NT2/D1 (cell line): ENCODE results near the gene ICA1.

ENCODE experiments used
- SUZ12 ChIP-seq: IDR thresholded peaks from 2 replicates; pipeline ENCODE4 v1.6.1; 2011; ENCODE audit not compliant: insufficient read length, insufficient read depth; ENCODE audit errors: extremely low read depth
- YY1 ChIP-seq: IDR thresholded peaks from 2 replicates; pipeline ENCODE4 v1.6.1; 2011; ENCODE audit not compliant: insufficient read length, insufficient read depth
- ZNF274 ChIP-seq: IDR thresholded peaks from 2 replicates; pipeline ENCODE4 v1.6.1; 2011; ENCODE audit warnings: mild to moderate bottlenecking, low read depth, low read length

DNA sequence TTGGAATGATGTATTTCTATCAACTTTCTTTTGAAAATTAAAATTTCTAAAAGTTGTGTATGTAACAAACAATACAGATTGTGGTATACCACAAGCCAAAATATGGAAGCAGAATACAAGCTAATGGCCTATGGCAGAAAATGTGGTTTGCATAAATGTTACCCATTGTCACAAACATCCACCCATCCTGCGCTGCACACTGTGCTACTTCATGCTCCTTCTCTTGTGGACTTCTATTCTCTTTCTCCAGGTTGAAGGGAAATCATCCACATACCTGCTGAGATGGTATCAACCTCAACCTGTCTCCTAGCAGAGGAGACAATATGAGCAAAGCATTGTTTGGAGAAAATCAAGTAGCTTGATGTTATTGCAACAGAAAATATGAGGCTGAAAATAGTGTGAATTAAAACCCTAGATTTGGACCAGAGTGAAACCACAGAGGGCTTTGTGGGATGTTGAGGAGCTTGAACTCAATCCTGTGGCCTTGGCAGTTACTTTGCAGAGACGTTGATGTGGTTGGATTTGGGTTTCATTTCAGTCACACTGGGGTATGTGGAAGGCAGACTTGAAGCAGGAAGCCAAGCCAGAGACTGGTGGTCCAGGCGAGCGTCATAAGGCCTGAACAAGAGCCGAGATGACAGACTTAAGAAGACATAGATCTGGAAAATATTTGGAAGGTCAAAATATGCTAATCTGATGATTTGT lies 63.8 kb downstream of the ICA1 start:
- TF ChIP-seq SUZ12: no peak
- TF ChIP-seq ZNF274: no peak
- no peak for TF ChIP-seq YY1
